ENCODE data around the gene RCAN2.
"Not testable (repeated sequence)": the region's sequence is repeated elsewhere in the genome, so short reads cannot be mapped to it uniquely, and the experiment has no call there.

The RCAN2 gene

GRCh38 chr6:46387728-46388127 is 103.5 kb downstream of the RCAN2 start:
- not testable (repeated sequence) for DNase-seq (ENCODE audit: low read depth in 2 of 2)

GRCh38 chr6:46381579-46381978 is 109.7 kb downstream of the RCAN2 start:
- DNase-seq (ENCODE audit: low read depth in 2 of 2), result no peak

GRCh38 chr6:46381057-46381456 is 110.2 kb downstream of the RCAN2 start:
- DNase-seq (ENCODE audit: low read depth in 2 of 2), result no peak

- no peak for DNase-seq (ENCODE audit: low read depth in 2 of 2)
These were observed 111.0 kb downstream of the RCAN2 start for GRCh38 chr6:46380152-46380807.

GRCh38 chr6:46378882-46379416 is 112.3 kb downstream of the RCAN2 start:
- no peak for DNase-seq (ENCODE audit: low read depth in 2 of 2)

GRCh38 chr6:46378161-46378881 is 112.9 kb downstream of the RCAN2 start:
- DNase-seq (ENCODE audit: low read depth in 2 of 2), result no peak

- DNase-seq (ENCODE audit: low read depth in 2 of 2), result no peak
These were observed 114.0 kb downstream of the RCAN2 start for GRCh38 chr6:46377209-46377608.

GRCh38 chr6:46376562-46377061 is 114.6 kb downstream of the RCAN2 start:
- no peak for DNase-seq (ENCODE audit: low read depth in 2 of 2)

GRCh38 chr6:46370622-46371021 is 120.6 kb downstream of the RCAN2 start:
- no peak for DNase-seq (ENCODE audit: low read depth in 2 of 2)

GRCh38 chr6:46368169-46368536 is 123.1 kb downstream of the RCAN2 start:
- no peak for DNase-seq (ENCODE audit: low read depth in 2 of 2)

GRCh38 chr6:46367354-46368168 is 123.7 kb downstream of the RCAN2 start:
- no peak for DNase-seq (ENCODE audit: low read depth in 2 of 2)

- no peak for DNase-seq (ENCODE audit: low read depth in 2 of 2)
These were observed 124.9 kb downstream of the RCAN2 start for GRCh38 chr6:46366190-46366900.

- no peak for DNase-seq (ENCODE audit: low read depth in 2 of 2)
These were observed 133.7 kb downstream of the RCAN2 start for GRCh38 chr6:46357591-46357990.

- DNase-seq (ENCODE audit: low read depth in 2 of 2), result no peak
These were observed 134.7 kb downstream of the RCAN2 start for GRCh38 chr6:46356543-46356942.

- no peak for DNase-seq (ENCODE audit: low read depth in 2 of 2)
These were observed 137.7 kb downstream of the RCAN2 start for GRCh38 chr6:46353528-46353927.

GRCh38 chr6:46352541-46353268 is 138.5 kb downstream of the RCAN2 start:
- no peak for DNase-seq (ENCODE audit: low read depth in 2 of 2)

- DNase-seq (ENCODE audit: low read depth in 2 of 2), result no peak
These were observed 140.5 kb downstream of the RCAN2 start for GRCh38 chr6:46350714-46351113.

- no peak for DNase-seq (ENCODE audit: low read depth in 2 of 2)
These were observed 143.6 kb downstream of the RCAN2 start for GRCh38 chr6:46347669-46348068.

GRCh38 chr6:46340246-46340645 is 151.0 kb downstream of the RCAN2 start:
- no peak for DNase-seq (ENCODE audit: low read depth in 2 of 2)

- DNase-seq (ENCODE audit: low read depth in 2 of 2), result no peak
These were observed 153.1 kb downstream of the RCAN2 start for GRCh38 chr6:46338131-46338530.

GRCh38 chr6:46334442-46334841 is 156.8 kb downstream of the RCAN2 start:
- DNase-seq (ENCODE audit: low read depth in 2 of 2), result no peak
